ENCODE results near the gene KLRD1.
"Not testable (repeated sequence)": the region's sequence is repeated elsewhere in the genome, so short reads cannot be mapped to it uniquely, and the experiment has no call there.

KLRD1 gene

DNA sequence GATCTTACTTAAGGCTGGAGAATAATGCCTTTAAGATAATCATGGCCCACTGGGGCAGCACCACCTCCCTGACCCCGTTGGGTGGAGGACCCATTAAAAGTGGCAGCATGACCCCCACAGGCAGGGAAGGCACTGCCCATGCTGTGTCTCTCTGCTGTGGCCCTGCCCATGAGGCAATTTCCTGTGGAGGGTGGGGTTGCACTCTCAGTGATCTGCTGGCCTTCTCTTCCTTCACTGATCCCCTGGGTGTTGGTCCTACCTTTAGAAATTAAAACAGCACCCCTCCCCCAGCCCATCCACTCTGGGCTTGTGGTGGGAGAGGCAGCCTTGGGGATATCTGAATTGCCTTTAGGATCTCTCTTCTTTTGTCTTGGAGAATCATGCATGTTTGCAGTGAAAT is 64.9 kb downstream of the KLRD1 start:
- ATAC-seq, result no peak
- TF ChIP-seq PPARA (CRISPR knock-in tag; IDR thresholded peaks at IDR 0.05; ENCODE audit: borderline replicate concordance), result no peak
- TF ChIP-seq TOX (CRISPR knock-in tag; IDR thresholded peaks at IDR 0.05; ENCODE audit: borderline replicate concordance), result no peak
- TF ChIP-seq CSDC2 (CRISPR knock-in tag; IDR thresholded peaks at IDR 0.05), result no peak
- TF ChIP-seq, protein P1, sequence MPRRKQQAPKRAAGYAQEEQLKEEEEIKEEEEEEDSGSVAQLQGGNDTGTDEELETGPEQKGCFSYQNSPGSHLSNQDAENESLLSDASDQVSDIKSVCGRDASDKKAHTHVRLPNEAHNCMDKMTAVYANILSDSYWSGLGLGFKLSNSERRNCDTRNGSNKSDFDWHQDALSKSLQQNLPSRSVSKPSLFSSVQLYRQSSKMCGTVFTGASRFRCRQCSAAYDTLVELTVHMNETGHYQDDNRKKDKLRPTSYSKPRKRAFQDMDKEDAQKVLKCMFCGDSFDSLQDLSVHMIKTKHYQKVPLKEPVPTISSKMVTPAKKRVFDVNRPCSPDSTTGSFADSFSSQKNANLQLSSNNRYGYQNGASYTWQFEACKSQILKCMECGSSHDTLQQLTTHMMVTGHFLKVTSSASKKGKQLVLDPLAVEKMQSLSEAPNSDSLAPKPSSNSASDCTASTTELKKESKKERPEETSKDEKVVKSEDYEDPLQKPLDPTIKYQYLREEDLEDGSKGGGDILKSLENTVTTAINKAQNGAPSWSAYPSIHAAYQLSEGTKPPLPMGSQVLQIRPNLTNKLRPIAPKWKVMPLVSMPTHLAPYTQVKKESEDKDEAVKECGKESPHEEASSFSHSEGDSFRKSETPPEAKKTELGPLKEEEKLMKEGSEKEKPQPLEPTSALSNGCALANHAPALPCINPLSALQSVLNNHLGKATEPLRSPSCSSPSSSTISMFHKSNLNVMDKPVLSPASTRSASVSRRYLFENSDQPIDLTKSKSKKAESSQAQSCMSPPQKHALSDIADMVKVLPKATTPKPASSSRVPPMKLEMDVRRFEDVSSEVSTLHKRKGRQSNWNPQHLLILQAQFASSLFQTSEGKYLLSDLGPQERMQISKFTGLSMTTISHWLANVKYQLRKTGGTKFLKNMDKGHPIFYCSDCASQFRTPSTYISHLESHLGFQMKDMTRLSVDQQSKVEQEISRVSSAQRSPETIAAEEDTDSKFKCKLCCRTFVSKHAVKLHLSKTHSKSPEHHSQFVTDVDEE (CRISPR knock-in tag; IDR thresholded peaks at IDR 0.05), result no peak
- no peak for TF ChIP-seq ZFP30 (CRISPR knock-in tag; IDR thresholded peaks at IDR 0.05)
- no peak for TF ChIP-seq ZC3H10 (CRISPR knock-in tag; IDR thresholded peaks at IDR 0.05)
- TF ChIP-seq OSR1 (CRISPR knock-in tag; IDR thresholded peaks at IDR 0.05), result no peak
- no peak for TF ChIP-seq BACH2 (CRISPR knock-in tag; IDR thresholded peaks at IDR 0.05; ENCODE audit: borderline replicate concordance)
- no peak for TF ChIP-seq GLIS3 (CRISPR knock-in tag; IDR thresholded peaks at IDR 0.05)
- TF ChIP-seq, protein P2, sequence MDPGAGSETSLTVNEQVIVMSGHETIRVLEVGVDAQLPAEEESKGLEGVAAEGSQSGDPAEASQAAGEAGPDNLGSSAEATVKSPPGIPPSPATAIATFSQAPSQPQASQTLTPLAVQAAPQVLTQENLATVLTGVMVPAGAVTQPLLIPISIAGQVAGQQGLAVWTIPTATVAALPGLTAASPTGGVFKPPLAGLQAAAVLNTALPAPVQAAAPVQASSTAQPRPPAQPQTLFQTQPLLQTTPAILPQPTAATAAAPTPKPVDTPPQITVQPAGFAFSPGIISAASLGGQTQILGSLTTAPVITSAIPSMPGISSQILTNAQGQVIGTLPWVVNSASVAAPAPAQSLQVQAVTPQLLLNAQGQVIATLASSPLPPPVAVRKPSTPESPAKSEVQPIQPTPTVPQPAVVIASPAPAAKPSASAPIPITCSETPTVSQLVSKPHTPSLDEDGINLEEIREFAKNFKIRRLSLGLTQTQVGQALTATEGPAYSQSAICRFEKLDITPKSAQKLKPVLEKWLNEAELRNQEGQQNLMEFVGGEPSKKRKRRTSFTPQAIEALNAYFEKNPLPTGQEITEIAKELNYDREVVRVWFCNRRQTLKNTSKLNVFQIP (CRISPR knock-in tag; IDR thresholded peaks at IDR 0.05; ENCODE audit: borderline replicate concordance, low read depth), result no peak
- no peak for TF ChIP-seq ZNF8 (CRISPR knock-in tag; IDR thresholded peaks at IDR 0.05)
- no peak for TF ChIP-seq ESRRG (CRISPR knock-in tag; IDR thresholded peaks at IDR 0.05)
- no peak for TF ChIP-seq ZFP3 (CRISPR knock-in tag; IDR thresholded peaks at IDR 0.05)
- TF ChIP-seq SNAI2 (CRISPR knock-in tag; IDR thresholded peaks at IDR 0.05), result no peak

DNA sequence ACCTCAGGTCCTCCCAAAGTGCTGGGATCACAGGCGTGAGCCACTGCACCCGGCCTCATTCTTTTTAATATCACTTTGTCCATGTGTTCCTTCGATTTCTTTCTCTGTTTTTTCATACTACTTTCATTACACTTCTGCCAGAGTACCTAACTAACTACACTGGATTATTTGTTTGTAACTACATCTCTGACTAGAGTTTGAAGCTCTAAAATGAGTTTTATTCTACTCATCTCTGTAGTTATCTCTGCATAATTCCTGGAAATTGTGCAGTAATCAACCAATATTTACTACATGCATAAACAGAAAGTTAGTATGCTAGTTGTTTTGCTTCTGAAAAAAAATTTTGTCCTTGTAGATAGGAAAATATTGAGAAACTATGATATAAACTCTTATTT is 67.0 kb downstream of the KLRD1 start:
- TF ChIP-seq TOX (CRISPR knock-in tag; IDR thresholded peaks at IDR 0.05; ENCODE audit: borderline replicate concordance) (no peak), ZNF565 (CRISPR knock-in tag; conservative IDR thresholded peaks at IDR 0.05; ENCODE audit: low read depth) (no peak), ARNTL (CRISPR knock-in tag; IDR thresholded peaks at IDR 0.05; ENCODE audit: borderline replicate concordance, low read depth) (no peak)
- no peak for ATAC-seq

DNA sequence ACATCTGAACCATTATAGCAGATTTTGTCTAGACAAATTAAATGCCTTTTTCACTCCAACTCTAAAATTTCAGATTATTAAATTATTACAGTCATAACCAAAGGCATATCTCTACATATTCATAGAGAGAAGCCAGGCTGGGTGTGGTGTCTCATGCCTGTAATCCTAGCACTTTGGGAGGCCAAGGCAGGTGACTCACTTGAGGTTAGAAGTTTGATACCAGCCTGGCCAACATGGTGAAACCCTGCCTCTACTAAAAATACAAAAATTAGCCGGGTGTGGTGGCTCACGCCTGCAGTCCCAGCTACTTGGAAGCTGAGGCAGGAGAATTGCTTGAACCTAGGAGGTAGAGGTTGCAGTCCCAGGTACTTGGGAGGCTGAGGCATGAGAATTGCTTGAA is 71.1 kb downstream of the KLRD1 start:
- not testable (repeated sequence) for ATAC-seq
